SU-DHL-6 (cell line): ENCODE measurements around the gene AP2S1.

Source experiments
- CTCF ChIP-seq: fragments of 200-600 bp; sonication (generic); IDR thresholded peaks from one replicate; pipeline ENCODE4 v1.5.1; 2017; ENCODE audit warnings: antibody characterized with exemption, mild to moderate bottlenecking, low read length, moderate library complexity; ENCODE audit not compliant: insufficient read depth, poor library complexity, severe bottlenecking
- EZH2phosphoT487 ChIP-seq: fragments of 200-600 bp; sonication (generic), shearing (Covaris generic); conservative IDR thresholded peaks from 2 replicates; pipeline ENCODE4 v1.6.1; 2018; ENCODE audit warnings: mild to moderate bottlenecking, antibody characterized with exemption, low read length, moderate library complexity, mixed read lengths

- TF ChIP-seq CTCF (no peak), EZH2phosphoT487 (no peak)
These were observed 10.7 kb downstream of the AP2S1 start for GRCh38 chr19:46839752-46840497.
